Measurements from ENCODE around the gene SULF2. TPM values are rescaled to one million over a fixed set of nuclear protein-coding genes. Genes with fewer than 3 reads are reported as not detected.

Gene SULF2
- total RNA-seq, 1 experiment from 2014 or later, result 82.2 TPM

DNA sequence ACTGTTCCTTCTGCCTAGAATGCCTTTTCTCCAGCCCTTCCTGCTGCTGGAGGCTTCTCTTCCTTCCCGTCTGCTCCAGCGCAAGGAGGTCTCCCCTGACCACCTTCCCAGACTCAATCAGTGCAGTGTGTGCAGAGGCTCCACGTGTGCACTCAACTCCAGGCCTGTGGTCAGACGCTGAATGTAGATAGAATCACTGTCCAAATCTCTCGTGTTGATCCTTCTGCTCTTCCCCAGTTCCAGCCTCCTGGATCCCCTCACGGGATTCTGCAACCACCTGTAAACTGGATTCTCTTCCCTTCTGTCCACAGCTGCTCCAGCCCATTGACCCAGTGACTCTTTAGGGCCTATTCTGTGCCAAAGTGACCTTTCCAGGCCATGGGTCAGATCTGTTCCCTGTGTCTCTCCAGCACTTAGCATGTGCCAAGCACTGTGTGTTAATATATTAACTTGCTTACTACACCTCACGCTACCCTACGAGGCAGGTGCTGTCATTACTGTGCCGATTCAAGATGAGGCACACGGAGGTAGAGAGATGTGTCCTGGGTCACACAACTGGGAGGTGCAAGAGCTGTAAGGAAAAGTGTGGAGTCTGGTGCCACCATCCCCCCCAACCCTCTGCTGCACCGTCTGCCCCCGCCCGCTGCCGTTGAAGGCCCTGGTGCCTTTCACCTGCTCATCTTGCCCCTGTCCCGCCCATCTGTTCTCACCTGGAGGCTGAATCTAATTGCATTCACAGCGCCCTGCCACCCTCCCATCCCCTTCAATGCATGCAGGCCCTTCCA, 112.2 kb downstream of the SULF2 start:
- TF ChIP-seq, protein P1, sequence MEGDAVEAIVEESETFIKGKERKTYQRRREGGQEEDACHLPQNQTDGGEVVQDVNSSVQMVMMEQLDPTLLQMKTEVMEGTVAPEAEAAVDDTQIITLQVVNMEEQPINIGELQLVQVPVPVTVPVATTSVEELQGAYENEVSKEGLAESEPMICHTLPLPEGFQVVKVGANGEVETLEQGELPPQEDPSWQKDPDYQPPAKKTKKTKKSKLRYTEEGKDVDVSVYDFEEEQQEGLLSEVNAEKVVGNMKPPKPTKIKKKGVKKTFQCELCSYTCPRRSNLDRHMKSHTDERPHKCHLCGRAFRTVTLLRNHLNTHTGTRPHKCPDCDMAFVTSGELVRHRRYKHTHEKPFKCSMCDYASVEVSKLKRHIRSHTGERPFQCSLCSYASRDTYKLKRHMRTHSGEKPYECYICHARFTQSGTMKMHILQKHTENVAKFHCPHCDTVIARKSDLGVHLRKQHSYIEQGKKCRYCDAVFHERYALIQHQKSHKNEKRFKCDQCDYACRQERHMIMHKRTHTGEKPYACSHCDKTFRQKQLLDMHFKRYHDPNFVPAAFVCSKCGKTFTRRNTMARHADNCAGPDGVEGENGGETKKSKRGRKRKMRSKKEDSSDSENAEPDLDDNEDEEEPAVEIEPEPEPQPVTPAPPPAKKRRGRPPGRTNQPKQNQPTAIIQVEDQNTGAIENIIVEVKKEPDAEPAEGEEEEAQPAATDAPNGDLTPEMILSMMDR (IDR thresholded peaks at IDR 0.05; ENCODE audit: unreplicated experiment), result no peak
- BruUV-seq (replicated peaks), result no TSS peak
- ChIA-PET CTCF (interaction anchor here (0.6 to 6.2 kb wide), 4 partner anchors 9 to 1452 kb away, joined by 3 to 97 read pairs (median 18); no protein-coding TSS in a partner anchor), POLR2A (no interaction called here)
- no peaks in the 10 kb centered on the region for H3K4me1 Mint-ChIP-seq (ENCODE audit: insufficient read depth, unreplicated experiment)
- H3K27me3 Mint-ChIP-seq (ENCODE audit: insufficient read depth, unreplicated experiment), result no peaks in the 10 kb centered on the region
- intact Hi-C loops (cut with micrococcal nuclease), result no loop called here
- H3K36me3 Mint-ChIP-seq (ENCODE audit: insufficient read depth, unreplicated experiment), result peaks cover 64% of the 10 kb centered on the region
- no peak overlapping the region for H3K27ac Mint-ChIP-seq (ENCODE audit: low read depth, unreplicated experiment)
- H3K4me3 Mint-ChIP-seq (ENCODE audit: unreplicated experiment), result no peak overlapping the region
- DNase-seq (ENCODE audit: unreplicated experiment), result no peak
- H3K9me3 Mint-ChIP-seq (ENCODE audit: unreplicated experiment), result no peaks in the 10 kb centered on the region

- ChIA-PET CTCF (interaction anchor here (0.6 to 3.9 kb wide), 5 partner anchors 8 to 954 kb away, joined by 3 to 23 read pairs (median 4); no protein-coding TSS in a partner anchor), POLR2A (no interaction called here)
- Mint-ChIP-seq H3K36me3 (ENCODE audit: insufficient read depth, unreplicated experiment) (peaks cover 65% of the 10 kb centered on the region), H3K27ac (ENCODE audit: low read depth, unreplicated experiment) (no peak overlapping the region), H3K27me3 (ENCODE audit: insufficient read depth, unreplicated experiment) (no peaks in the 10 kb centered on the region), H3K4me3 (ENCODE audit: unreplicated experiment) (no peak overlapping the region), H3K9me3 (ENCODE audit: unreplicated experiment) (no peaks in the 10 kb centered on the region), H3K4me1 (ENCODE audit: insufficient read depth, unreplicated experiment) (no peaks in the 10 kb centered on the region)
- intact Hi-C loops (cut with micrococcal nuclease), result no loop called here
- no TSS peak for BruUV-seq (replicated peaks)
- TF ChIP-seq, protein P1 (IDR thresholded peaks at IDR 0.05; ENCODE audit: unreplicated experiment), result no peak
- no peak for DNase-seq (ENCODE audit: unreplicated experiment)
Observed at GRCh38 chr20:47672166-47672565, 113.1 kb downstream of the SULF2 start.

GRCh38 chr20:47670913-47671312, 114.4 kb downstream of the SULF2 start:
- no peak overlapping the region for H3K4me3 Mint-ChIP-seq (ENCODE audit: unreplicated experiment)
- H3K27ac Mint-ChIP-seq (ENCODE audit: low read depth, unreplicated experiment), result no peak overlapping the region
- H3K27me3 Mint-ChIP-seq (ENCODE audit: insufficient read depth, unreplicated experiment), result no peaks in the 10 kb centered on the region
- no peaks in the 10 kb centered on the region for H3K9me3 Mint-ChIP-seq (ENCODE audit: unreplicated experiment)
- TF ChIP-seq, protein P1 (IDR thresholded peaks at IDR 0.05; ENCODE audit: unreplicated experiment), result no peak
- peaks cover 62% of the 10 kb centered on the region for H3K36me3 Mint-ChIP-seq (ENCODE audit: insufficient read depth, unreplicated experiment)
- BruUV-seq (replicated peaks), result no TSS peak
- POLR2A ChIA-PET, result interaction anchor here (0.6 kb wide), 1 partner anchor 1813 kb away, joined by 3 read pairs; no protein-coding TSS in a partner anchor
- CTCF ChIA-PET, result interaction anchor here (0.6 to 2.2 kb wide), 3 partner anchors 625 to 950 kb away, joined by 3 to 14 read pairs (median 6); no protein-coding TSS in a partner anchor
- DNase-seq (ENCODE audit: unreplicated experiment), result no peak
- no peaks in the 10 kb centered on the region for H3K4me1 Mint-ChIP-seq (ENCODE audit: insufficient read depth, unreplicated experiment)
- intact Hi-C loops (cut with micrococcal nuclease), result no loop called here
